Measurements from ENCODE around the gene COA8.

The COA8 gene

DNA sequence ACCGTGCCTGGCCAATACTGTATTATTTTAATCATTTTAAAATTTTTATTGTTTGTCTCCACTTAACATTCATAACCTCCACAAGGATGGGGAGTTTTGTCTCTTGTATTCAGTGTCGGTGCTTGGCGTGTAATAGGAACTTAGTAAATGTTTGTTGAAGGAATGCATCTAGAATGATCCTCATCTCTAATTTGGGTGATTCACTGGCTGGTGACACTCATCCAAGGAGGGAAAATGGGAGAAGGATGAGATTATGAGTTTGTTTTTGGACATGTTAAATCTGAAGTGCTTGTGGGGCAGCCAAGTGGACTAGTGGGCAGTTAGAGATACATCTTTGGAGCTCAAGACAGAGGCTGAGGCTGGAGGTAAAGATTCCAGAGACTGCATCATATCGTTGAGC is 71.4 kb downstream of the COA8 start:
- TF ChIP-seq EGR1 (IDR thresholded peaks at IDR 0.05), result no peak
- TF ChIP-seq TCF12 (IDR thresholded peaks at IDR 0.05; ENCODE audit: low read depth), result no peak
- no peak for TF ChIP-seq YY1 (IDR thresholded peaks at IDR 0.05; ENCODE audit: low read depth)
- TF ChIP-seq, protein P1, sequence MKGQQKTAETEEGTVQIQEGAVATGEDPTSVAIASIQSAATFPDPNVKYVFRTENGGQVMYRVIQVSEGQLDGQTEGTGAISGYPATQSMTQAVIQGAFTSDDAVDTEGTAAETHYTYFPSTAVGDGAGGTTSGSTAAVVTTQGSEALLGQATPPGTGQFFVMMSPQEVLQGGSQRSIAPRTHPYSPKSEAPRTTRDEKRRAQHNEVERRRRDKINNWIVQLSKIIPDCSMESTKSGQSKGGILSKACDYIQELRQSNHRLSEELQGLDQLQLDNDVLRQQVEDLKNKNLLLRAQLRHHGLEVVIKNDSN (IDR thresholded peaks at IDR 0.05), result no peak
- TF ChIP-seq TEAD4 (IDR thresholded peaks at IDR 0.05), result no peak
- no peak for TF ChIP-seq ZBTB7A (IDR thresholded peaks at IDR 0.05; ENCODE audit: low read depth)
- TF ChIP-seq TAF1 (IDR thresholded peaks at IDR 0.05; ENCODE audit: low read depth), result no peak
- no peak for TF ChIP-seq CEBPB (IDR thresholded peaks at IDR 0.05)
- TF ChIP-seq, protein P2, sequence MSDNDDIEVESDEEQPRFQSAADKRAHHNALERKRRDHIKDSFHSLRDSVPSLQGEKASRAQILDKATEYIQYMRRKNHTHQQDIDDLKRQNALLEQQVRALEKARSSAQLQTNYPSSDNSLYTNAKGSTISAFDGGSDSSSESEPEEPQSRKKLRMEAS (IDR thresholded peaks at IDR 0.05), result no peak
- TF ChIP-seq RAD21 (IDR thresholded peaks at IDR 0.05; ENCODE audit: low read depth), result no peak
- no peak for TF ChIP-seq EP300 (IDR thresholded peaks at IDR 0.05; ENCODE audit: borderline replicate concordance)
- TF ChIP-seq FOXM1 (IDR thresholded peaks at IDR 0.05; ENCODE audit: borderline replicate concordance, low read depth), result no peak
- no peak for TF ChIP-seq CREB1 (IDR thresholded peaks at IDR 0.05; ENCODE audit: low read depth)
- TF ChIP-seq, protein P3, sequence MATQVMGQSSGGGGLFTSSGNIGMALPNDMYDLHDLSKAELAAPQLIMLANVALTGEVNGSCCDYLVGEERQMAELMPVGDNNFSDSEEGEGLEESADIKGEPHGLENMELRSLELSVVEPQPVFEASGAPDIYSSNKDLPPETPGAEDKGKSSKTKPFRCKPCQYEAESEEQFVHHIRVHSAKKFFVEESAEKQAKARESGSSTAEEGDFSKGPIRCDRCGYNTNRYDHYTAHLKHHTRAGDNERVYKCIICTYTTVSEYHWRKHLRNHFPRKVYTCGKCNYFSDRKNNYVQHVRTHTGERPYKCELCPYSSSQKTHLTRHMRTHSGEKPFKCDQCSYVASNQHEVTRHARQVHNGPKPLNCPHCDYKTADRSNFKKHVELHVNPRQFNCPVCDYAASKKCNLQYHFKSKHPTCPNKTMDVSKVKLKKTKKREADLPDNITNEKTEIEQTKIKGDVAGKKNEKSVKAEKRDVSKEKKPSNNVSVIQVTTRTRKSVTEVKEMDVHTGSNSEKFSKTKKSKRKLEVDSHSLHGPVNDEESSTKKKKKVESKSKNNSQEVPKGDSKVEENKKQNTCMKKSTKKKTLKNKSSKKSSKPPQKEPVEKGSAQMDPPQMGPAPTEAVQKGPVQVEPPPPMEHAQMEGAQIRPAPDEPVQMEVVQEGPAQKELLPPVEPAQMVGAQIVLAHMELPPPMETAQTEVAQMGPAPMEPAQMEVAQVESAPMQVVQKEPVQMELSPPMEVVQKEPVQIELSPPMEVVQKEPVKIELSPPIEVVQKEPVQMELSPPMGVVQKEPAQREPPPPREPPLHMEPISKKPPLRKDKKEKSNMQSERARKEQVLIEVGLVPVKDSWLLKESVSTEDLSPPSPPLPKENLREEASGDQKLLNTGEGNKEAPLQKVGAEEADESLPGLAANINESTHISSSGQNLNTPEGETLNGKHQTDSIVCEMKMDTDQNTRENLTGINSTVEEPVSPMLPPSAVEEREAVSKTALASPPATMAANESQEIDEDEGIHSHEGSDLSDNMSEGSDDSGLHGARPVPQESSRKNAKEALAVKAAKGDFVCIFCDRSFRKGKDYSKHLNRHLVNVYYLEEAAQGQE (IDR thresholded peaks at IDR 0.05; ENCODE audit: low read depth), result no peak
- no peak for TF ChIP-seq NFIC (IDR thresholded peaks at IDR 0.05)

DNA sequence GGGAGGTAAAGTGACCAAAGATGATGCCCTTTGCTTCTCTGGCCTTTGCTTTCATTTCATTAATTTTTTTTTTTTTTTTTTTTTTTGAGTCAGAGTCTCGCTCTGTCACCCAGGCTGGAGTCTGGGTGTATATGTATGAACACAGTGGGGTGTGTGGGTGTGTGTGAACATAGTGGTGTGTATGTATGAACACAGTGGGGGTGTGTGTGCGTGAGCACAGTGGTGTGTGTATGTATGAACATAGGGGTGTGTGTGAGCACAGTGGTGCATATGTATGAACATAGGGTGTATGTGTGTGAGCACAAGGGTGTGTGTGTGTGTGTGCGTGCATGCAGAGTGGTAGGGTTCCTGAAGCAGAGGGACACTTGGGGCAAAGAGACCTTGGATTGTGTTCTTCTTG is 75.8 kb downstream of the COA8 start:
- TF ChIP-seq YY1 (IDR thresholded peaks at IDR 0.05; ENCODE audit: low read depth) (no peak), TCF12 (IDR thresholded peaks at IDR 0.05; ENCODE audit: low read depth) (no peak), ZBTB7A (IDR thresholded peaks at IDR 0.05; ENCODE audit: low read depth) (no peak), NFIC (IDR thresholded peaks at IDR 0.05) (no peak), FOXM1 (IDR thresholded peaks at IDR 0.05; ENCODE audit: borderline replicate concordance, low read depth) (no peak), TAF1 (IDR thresholded peaks at IDR 0.05; ENCODE audit: low read depth) (no peak), EP300 (IDR thresholded peaks at IDR 0.05; ENCODE audit: borderline replicate concordance) (no peak)
- TF ChIP-seq, protein P3 (IDR thresholded peaks at IDR 0.05; ENCODE audit: low read depth), result no peak
- TF ChIP-seq, protein P1 (IDR thresholded peaks at IDR 0.05), result no peak

All from Ishikawa (cell line).